GM12878 (cell line): ENCODE results near the gene SRCIN1. TPM values are rescaled to one million over a fixed set of nuclear protein-coding genes. Genes with fewer than 3 reads are reported as not detected.

Experiments used
- ATAC-seq: fragments of 200-7000 bp; cut with Tn5 transposase; 3 replicates; pipeline ENCODE4 v1.9.1; 2020; ENCODE audit warnings: mild to moderate bottlenecking, moderate library complexity
- BruUV-seq: library from RNA; stranded (reverse); fragments of 400-500 nt; replicated peaks from 2 replicates; lab custom pipeline; 2021; lab: Mats Ljungman, UMichigan
- CTCF ChIA-PET: fragments of 300-600 bp; sonication (Branson Sonifier 250); formaldehyde crosslinking; extraction: SDS; loops from one replicate; lab custom pipeline; 2021; ENCODE audit warnings: inconsistent platforms; lab: Yijun Ruan, JAX
- POLR2A ChIA-PET: fragments of 350-600 bp; formaldehyde crosslinking; extraction: SDS; loops from one replicate; lab custom pipeline; 2021; ENCODE audit warnings: inconsistent platforms; lab: Charles Lee
- RAD21 ChIA-PET: fragments of 300-600 bp; sonication (Branson Sonifier 250); formaldehyde crosslinking; loops from one replicate; lab custom pipeline; 2023; ENCODE audit warnings: antibody characterized with exemption; ENCODE audit not compliant: unreplicated experiment; lab: Charles Lee
- SMC1A ChIA-PET: fragments of 300-600 bp; sonication (Branson Sonifier 250); formaldehyde crosslinking; loops from one replicate; lab custom pipeline; 2023; ENCODE audit not compliant: unreplicated experiment, uncharacterized antibody; lab: Charles Lee
- DNase-seq: peaks from one replicate; pipeline ENCODE4 v3.0.0-alpha.2; 2011; ENCODE audit warnings: low read depth, low spot score
- FAIRE-seq: peaks from 3 replicates; lab custom pipeline; 2011; peaks lifted over from hg19 to GRCh38; lab: Jason Lieb, UNC
- H2AFZ ChIP-seq: 2 replicates; pipeline ENCODE4 v1.6.0; 2011; ENCODE audit warnings: low read depth, low read length, control low read depth; ENCODE audit not compliant: control insufficient read depth
- H3K27ac ChIP-seq: 2 replicates; pipeline ENCODE4 v1.5.1; 2011; ENCODE audit warnings: control low read depth; ENCODE audit not compliant: control insufficient read depth, insufficient read depth
- H3K27me3 ChIP-seq, 2 experiments: replicated peaks in 1 of 2; 2 replicates each; pipeline versions ENCODE4 v1.6.0 to v1.6.1; 2011; ENCODE audit warnings: low read length in 1 of 2; ENCODE audit not compliant: control insufficient read depth in 2 of 2, insufficient read depth in 2 of 2
- H3K36me3 ChIP-seq, 2 experiments: 2 replicates each; pipeline ENCODE4 v1.5.1; 2011; ENCODE audit warnings: low read length in 1 of 2; ENCODE audit not compliant: control insufficient read depth in 2 of 2, insufficient read depth in 2 of 2
- H3K4me1 ChIP-seq: 2 replicates; pipeline ENCODE4 v1.6.1; 2011; ENCODE audit warnings: mild to moderate bottlenecking, low read length, moderate library complexity, mixed read lengths; ENCODE audit not compliant: control insufficient read depth, insufficient read depth
- H3K4me2 ChIP-seq: 2 replicates; pipeline ENCODE4 v1.6.0; 2011; ENCODE audit warnings: control low read depth; ENCODE audit not compliant: control insufficient read depth, insufficient read depth
- H3K4me3 ChIP-seq: fragments of 200-600 bp; sonication (generic); 2 replicates; pipeline ENCODE4 v1.5.1; 2016
- H3K79me2 ChIP-seq: 2 replicates; pipeline ENCODE4 v1.6.0; 2011; ENCODE audit warnings: low read length; ENCODE audit not compliant: control insufficient read depth, insufficient read depth
- H3K9ac ChIP-seq: 2 replicates; pipeline ENCODE4 v1.8.0; 2011; ENCODE audit warnings: low read length, control low read depth, mixed read lengths; ENCODE audit not compliant: control insufficient read depth, insufficient read depth
- H3K9me3 ChIP-seq: replicated peaks from 3 replicates; pipeline ENCODE4 v1.5.1; 2011; ENCODE audit warnings: mild to moderate bottlenecking, low read length; ENCODE audit not compliant: control insufficient read depth, insufficient read depth
- H4K20me1 ChIP-seq: 2 replicates; pipeline ENCODE4 v1.6.0; 2011; ENCODE audit not compliant: control insufficient read depth, insufficient read depth
- ASH2L ChIP-seq: fragments of 300-600, 200-600 bp; sonication (generic); IDR thresholded peaks from 2 replicates; pipeline ENCODE4 v1.6.1; 2017; ENCODE audit warnings: low read depth, mild to moderate bottlenecking, borderline replicate concordance
- HSF1 ChIP-seq: fragments of 150-350 bp; IDR thresholded peaks from 2 replicates; pipeline ENCODE4 v1.6.1; 2014; ENCODE audit warnings: mild to moderate bottlenecking, low read depth, low read length
- IKZF2 ChIP-seq, 2 experiments: fragments of 450-650 bp; IDR thresholded peaks; 2 replicates each; pipeline ENCODE4 v1.6.1; 2017; ENCODE audit warnings: mild to moderate bottlenecking in 2 of 2, moderate library complexity in 2 of 2
- KLF5 ChIP-seq: fragments of 450-650 bp; IDR thresholded peaks from 2 replicates; pipeline ENCODE4 v1.6.1; 2014; ENCODE audit warnings: mild to moderate bottlenecking; ENCODE audit not compliant: partially characterized antibody
- PRDM15 ChIP-seq: fragments of 450-650 bp; formaldehyde crosslinking; IDR thresholded peaks from 2 replicates; pipeline ENCODE4 v1.4.0; 2020; ENCODE audit warnings: mild to moderate bottlenecking, moderate library complexity
- SUPT20H ChIP-seq: IDR thresholded peaks from 2 replicates; pipeline ENCODE4 v1.6.1; 2011; ENCODE audit warnings: low read depth, mild to moderate bottlenecking, low read length, moderate library complexity, borderline replicate concordance; ENCODE audit not compliant: control insufficient read depth
- YBX1 ChIP-seq: fragments of 450-650 bp; IDR thresholded peaks from 2 replicates; pipeline ENCODE4 v1.6.1; 2016; ENCODE audit warnings: antibody characterized with exemption
- WGBS: methylation state at CpG from one replicate; pipeline ENCODE4 v1.1.6; 2016; ENCODE audit warnings: low lambda C conversion rate; ENCODE audit not compliant: insufficient replicate concordance, insufficient coverage; ENCODE audit errors: missing lambda C conversion rate; 5-methylcytosine and 5-hydroxymethylcytosine counted together
- in situ Hi-C: fragments of 300-500 bp; cut with MboI; formaldehyde crosslinking; loops from 9 replicates; pipeline ENCODE4 v1.14.3; 2018; ENCODE audit warnings: mixed read lengths
- intact Hi-C: fragments of 100-400 bp; cut with micrococcal nuclease; formaldehyde crosslinking; loops from one replicate; pipeline ENCODE4 v1.14.2; 2022; ENCODE audit not compliant: unreplicated experiment
- polyA plus RNA-seq, 11 experiments: library from polyadenylated mRNA; depleted of rRNA in 4 of 11; unstranded in 6 of 11; stranded (reverse) in 5 of 11; fragments of >200 nt; fragmentation: Nextera tagmentation in 4 of 11; fragmentation: Illumina TruSeq in 1 of 11; extraction: Ambion mirVana in 4 of 11; extraction: Trizol in 1 of 11; gene quantifications; 1 replicate in 1 of 11; 2 replicates in 10 of 11; pipeline versions ENCODE4 v1.2.1 to v1.2.3, GENCODE V29; 2011 to 2016; ENCODE audit warnings: inconsistent platforms in 2 of 11, missing spikeins in 2 of 11, low read depth in 1 of 11
- total RNA-seq, 4 experiments: library from RNA; depleted of rRNA in 3 of 4; stranded (reverse); fragments of >200 nt in 3 of 4; fragmentation: Illumina TruSeq in 1 of 4; extraction: Trizol in 1 of 4; gene quantifications; 2 replicates each; pipeline versions ENCODE4 v1.2.1 to v1.2.3, GENCODE V29; 2013 to 2021

Gene SRCIN1
- total and polyA plus RNA-seq, 10 of the 15 experiments (the other 5 are each of a cell fraction or from before 2014, with no cell fraction given), result under 0.01 to 0.74 (median 0.20) TPM; not detected in 3

- H2AFZ ChIP-seq, result peak overlapping the region; percentile 48
- H3K36me3 ChIP-seq, result no peaks in the 10 kb centered on the region
- peaks cover 2% of the 10 kb centered on the region; the same call in 1 of the 2 replicates for H3K4me1 ChIP-seq
- ChIA-PET RAD21 (no interaction called here), CTCF (no interaction called here), POLR2A (no interaction called here), SMC1A (no interaction called here)
- in situ Hi-C loops, result no loop called here
- H3K9me3 ChIP-seq, result no peaks in the 10 kb centered on the region; the same call in 2 of the 3 replicates
- H3K9ac ChIP-seq, result no peak overlapping the region
- 39% methylated on average over 6 of the region's 6 CpGs for WGBS
- intact Hi-C loops, result no loop called here
- TF ChIP-seq IKZF2 (IDR thresholded peaks at IDR 0.05), result 0 out of 4 replicates have a peak, but pooled peaks of 1 of the 2 experiments have one; percentile 14
- no peak for TF ChIP-seq KLF5
- no peak for DNase-seq
- no peaks in the 10 kb centered on the region for H4K20me1 ChIP-seq
- no peak overlapping the region for H3K27ac ChIP-seq
- no peak for FAIRE-seq
- no peaks in the 10 kb centered on the region for H3K79me2 ChIP-seq
- 0 out of 2 replicates have a peak overlapping the region, but pooled peaks have one; percentile 30 for H3K4me2 ChIP-seq
- peak; percentile 49; the same call in 1 of the 3 replicates for ATAC-seq
- H3K27me3 ChIP-seq, result no peaks in the 10 kb centered on the region
- BruUV-seq, result no TSS peak
- H3K4me3 ChIP-seq, result no peak overlapping the region
Measured at GRCh38 chr17:38632334-38632733, 26.6 kb upstream of the SRCIN1 start.

GRCh38 chr17:38628441-38628840, 22.7 kb upstream of the SRCIN1 start:
- POLR2A ChIA-PET, result no interaction called here
- no peak for FAIRE-seq
- Histone ChIP-seq H3K36me3 (no peaks in the 10 kb centered on the region), H2AFZ (no peak overlapping the region), H3K9me3 (peaks cover 1% of the 10 kb centered on the region; the same call in 1 of the 3 replicates), H3K4me2 (no peak overlapping the region), H4K20me1 (no peaks in the 10 kb centered on the region), H3K27ac (no peak overlapping the region), H3K27me3 (no peaks in the 10 kb centered on the region), H3K4me3 (no peak overlapping the region), H3K9ac (no peak overlapping the region), H3K4me1 (peaks cover 6% of the 10 kb centered on the region), H3K79me2 (no peaks in the 10 kb centered on the region)
- CTCF ChIA-PET, result interaction anchor here (0.7 to 0.9 kb wide), 2 partner anchors 25 to 35 kb away, joined by 3 read pairs; no protein-coding TSS in a partner anchor
- 89% methylated on average over 3 of the region's 3 CpGs for WGBS
- in situ Hi-C loops, result no loop called here
- SMC1A ChIA-PET, result interaction anchor here (0.5 to 1.4 kb wide), 3 partner anchors 23 to 25 kb away, joined by 3 to 5 read pairs (median 3); no protein-coding TSS in a partner anchor
- ATAC-seq, result peak; percentile 49
- no peak for DNase-seq
- intact Hi-C loops, result no loop called here
- RAD21 ChIA-PET, result no interaction called here
- no TSS peak for BruUV-seq
- no peak for TF ChIP-seq PRDM15 (CRISPR knock-in tag)
- TF ChIP-seq ASH2L, result no peak
- no peak for TF ChIP-seq YBX1
- no peak for TF ChIP-seq SUPT20H
- no peak for TF ChIP-seq HSF1
